GM21619 (cell line): ENCODE data around the gene MPRIP.
A peak's percentile ranks its signal among the peaks of the same experiment; 100 is the strongest.
"Not testable (repeated sequence)": the region's sequence is repeated elsewhere in the genome, so short reads cannot be mapped to it uniquely, and the experiment has no call there.

Source experiments
- ATAC-seq: cut with Tn5 transposase; IDR thresholded peaks from one replicate; pipeline ENCODE4 v1.9.1; 2021; ENCODE audit not compliant: unreplicated experiment

The MPRIP gene

GRCh38 chr17:17042384-17042736 lies at the start of gene MPRIP:
TSS of gene MPRIP (plus strand) at chr17:17042457. CDS start at chr17:17042849, 392 bp downstream.
- ATAC-seq = no peak

- ATAC-seq = no peak
Observed at GRCh38 chr17:16994631-16995030, 47.6 kb upstream of the MPRIP start.

GRCh38 chr17:16995930-16996329 lies 46.3 kb upstream of the MPRIP start:
- ATAC-seq = no peak

- not testable (repeated sequence) for ATAC-seq
Observed at GRCh38 chr17:16996726-16997125, 45.5 kb upstream of the MPRIP start.

GRCh38 chr17:16997514-16998429 lies 44.5 kb upstream of the MPRIP start:
- no peak for ATAC-seq

GRCh38 chr17:16999931-17000625 lies 42.2 kb upstream of the MPRIP start:
- no peak for ATAC-seq

GRCh38 chr17:17001076-17001777 lies 41.0 kb upstream of the MPRIP start:
- ATAC-seq = no peak

- ATAC-seq = peak; percentile 57
Observed at GRCh38 chr17:17001874-17002520, 40.3 kb upstream of the MPRIP start.

GRCh38 chr17:17002731-17003715 lies 39.2 kb upstream of the MPRIP start:
- not testable (repeated sequence) for ATAC-seq

- no peak for ATAC-seq
Observed at GRCh38 chr17:17004251-17004996, 37.8 kb upstream of the MPRIP start.

GRCh38 chr17:17004997-17005614 lies 37.2 kb upstream of the MPRIP start:
- ATAC-seq = not testable (repeated sequence)

GRCh38 chr17:17007891-17008290 lies 34.4 kb upstream of the MPRIP start:
- ATAC-seq = not testable (repeated sequence)

- not testable (repeated sequence) for ATAC-seq
Observed at GRCh38 chr17:17008621-17009397, 33.4 kb upstream of the MPRIP start.

GRCh38 chr17:17009972-17010371 lies 32.3 kb upstream of the MPRIP start:
- ATAC-seq = not testable (repeated sequence)

- ATAC-seq = not testable (repeated sequence)
Observed at GRCh38 chr17:17010545-17011034, 31.7 kb upstream of the MPRIP start.

- ATAC-seq = not testable (repeated sequence)
Observed at GRCh38 chr17:17011043-17011907, 31.0 kb upstream of the MPRIP start.
